Keratinocyte (primary cell): Measurements from ENCODE around the gene CFAP53. TPM values are rescaled to one million over a fixed set of nuclear protein-coding genes. Genes with fewer than 3 reads are reported as not detected.

ENCODE experiments used
- DNase-seq: peaks from one replicate; pipeline ENCODE4 v3.0.0-alpha.2; 2011; ENCODE audit warnings: low read depth, missing footprints, low spot score
- FAIRE-seq: peaks from 2 replicates; lab custom pipeline; 2011; peaks lifted over from hg19 to GRCh38; lab: Jason Lieb, UNC
- H2AFZ ChIP-seq: 2 replicates; pipeline ENCODE4 v1.6.0; 2012; ENCODE audit warnings: low read length, control low read depth, inconsistent platforms; ENCODE audit not compliant: control insufficient read depth
- H3K27ac ChIP-seq: 2 replicates; pipeline ENCODE4 v1.5.1; 2011; ENCODE audit warnings: low read length; ENCODE audit not compliant: control insufficient read depth, insufficient read depth
- H3K27me3 ChIP-seq: 3 replicates; pipeline ENCODE4 v1.6.0; 2011; ENCODE audit warnings: low read length; ENCODE audit not compliant: control insufficient read depth, insufficient read depth; ENCODE audit errors: extremely low read depth
- H3K36me3 ChIP-seq, 2 experiments: 2 replicates in 1 of 2; 3 replicates in 1 of 2; pipeline ENCODE4 v1.5.1; 2011; ENCODE audit warnings: low read length in 2 of 2, mild to moderate bottlenecking in 1 of 2; ENCODE audit not compliant: control insufficient read depth in 2 of 2, insufficient read depth in 2 of 2; ENCODE audit errors: extremely low read depth in 1 of 2
- H3K4me1 ChIP-seq: 3 replicates; pipeline ENCODE4 v1.5.1; 2011; ENCODE audit warnings: low read length; ENCODE audit not compliant: control insufficient read depth, insufficient read depth; ENCODE audit errors: extremely low read depth
- H3K4me2 ChIP-seq: 3 replicates; pipeline ENCODE4 v1.6.0; 2011; ENCODE audit warnings: low read depth, low read length; ENCODE audit not compliant: control insufficient read depth, insufficient read depth; ENCODE audit errors: extremely low read depth
- H3K4me3 ChIP-seq, 3 experiments: fragments of 200-600 bp in 1 of 3; sonication (generic) in 1 of 3; 2 replicates in 2 of 3; 3 replicates in 1 of 3; pipeline ENCODE4 v1.5.1; 2011 to 2016; ENCODE audit warnings: low read length in 3 of 3, mild to moderate bottlenecking in 3 of 3, control low read depth in 2 of 3, inconsistent platforms in 1 of 3, low read depth in 1 of 3, mixed read lengths in 1 of 3, mixed run types in 1 of 3, moderate library complexity in 1 of 3; ENCODE audit not compliant: control insufficient read depth in 2 of 3, insufficient read depth in 2 of 3; ENCODE audit errors: extremely low read depth in 1 of 3
- H3K79me2 ChIP-seq: 2 replicates; pipeline ENCODE4 v1.6.0; 2012; ENCODE audit warnings: low read length; ENCODE audit not compliant: control insufficient read depth, insufficient read depth
- H3K9ac ChIP-seq: 3 replicates; pipeline ENCODE4 v1.6.0; 2011; ENCODE audit warnings: low read length; ENCODE audit not compliant: control insufficient read depth, insufficient read depth; ENCODE audit errors: extremely low read depth
- H3K9me1 ChIP-seq: 3 replicates; pipeline ENCODE4 v1.6.0; 2011; ENCODE audit warnings: low read length; ENCODE audit not compliant: control insufficient read depth, insufficient read depth; ENCODE audit errors: extremely low read depth
- H3K9me3 ChIP-seq: 2 replicates; pipeline ENCODE4 v1.5.1; 2012; ENCODE audit warnings: low read depth, low read length; ENCODE audit not compliant: control insufficient read depth
- H4K20me1 ChIP-seq: 3 replicates; pipeline ENCODE4 v1.6.0; 2011; ENCODE audit warnings: low read length; ENCODE audit not compliant: control insufficient read depth, insufficient read depth; ENCODE audit errors: extremely low read depth
- CTCF ChIP-seq, 3 experiments: IDR thresholded peaks in 1 of 3; conservative IDR thresholded peaks in 1 of 3; optimal IDR thresholded peaks in 1 of 3; 2 replicates in 2 of 3; 3 replicates in 1 of 3; pipeline versions ENCODE3 to v1.5.1; 2011; ENCODE audit warnings: low read length in 3 of 3, mild to moderate bottlenecking in 3 of 3, moderate library complexity in 2 of 3, control low read depth in 1 of 3, inconsistent platforms in 1 of 3; ENCODE audit not compliant: insufficient read depth in 2 of 3; ENCODE audit errors: extremely low read depth in 1 of 3
- EZH2 ChIP-seq: IDR thresholded peaks from one replicate; pipeline ENCODE4 v1.6.1; 2012; ENCODE audit warnings: inconsistent platforms, mild to moderate bottlenecking, low read length, moderate library complexity
- dilution Hi-C: fragments of 300-500 bp; cut with MboI; formaldehyde crosslinking; loops from one replicate; pipeline ENCODE4 v1.7.0; 2020; ENCODE audit warnings: low sequenced_read_pairs; ENCODE audit not compliant: extremely low pct_ligation_motif_present
- polyA plus RNA-seq, 5 experiments: library from polyadenylated mRNA; depleted of rRNA in 3 of 5; stranded (reverse) in 3 of 5; stranded (forward) in 1 of 5; unstranded in 1 of 5; fragments of >200 nt; gene quantifications; 1 replicate in 1 of 5; 2 replicates in 3 of 5; 3 replicates in 1 of 5; pipeline versions ENCODE4 v1.2.1 to v1.2.3, GENCODE V29; 2011 to 2012; ENCODE audit warnings: missing spikeins in 2 of 5, low read depth in 1 of 5, low replicate concordance in 1 of 5

CFAP53 gene
- polyA plus RNA-seq, 1 donor (not counting 4 experiments of a cell fraction or from before 2014, with no cell fraction given): 0.59 TPM

- Histone ChIP-seq H2AFZ (no peak overlapping the region), H3K4me2 (no peak overlapping the region), H3K4me3 (no peak overlapping the region), H3K36me3 (no peaks in the 10 kb centered on the region), H3K27ac (no peak overlapping the region), H3K9me1 (no peaks in the 10 kb centered on the region), H4K20me1 (no peaks in the 10 kb centered on the region), H3K27me3 (peaks cover 18% of the 10 kb centered on the region), H3K9me3 (no peaks in the 10 kb centered on the region), H3K79me2 (no peaks in the 10 kb centered on the region), H3K4me1 (peaks cover 9% of the 10 kb centered on the region), H3K9ac (no peak overlapping the region)
- dilution Hi-C loops: no loop called here
- DNase-seq (no peak), FAIRE-seq (no peak)
- TF ChIP-seq EZH2 (no peak), CTCF (optimal IDR thresholded peaks at IDR 0.05 in 1 of 3, IDR thresholded peaks at IDR 0.05 in 1 of 3, conservative IDR thresholded peaks at IDR 0.05 in 1 of 3; ENCODE audit: extremely low read depth in 1 of 3, insufficient read depth in 2 of 3, low read length in 3 of 3) (no peak)
Measured at GRCh38 chr18:50188652-50189051, 77.6 kb downstream of the CFAP53 start.

- no peak for FAIRE-seq
- no peaks in the 10 kb centered on the region for H4K20me1 ChIP-seq
- no peaks in the 10 kb centered on the region for H3K36me3 ChIP-seq
- no peak overlapping the region for H3K27ac ChIP-seq
- H3K4me2 ChIP-seq: no peak overlapping the region
- TF ChIP-seq EZH2 (no peak), CTCF (optimal IDR thresholded peaks at IDR 0.05 in 1 of 3, IDR thresholded peaks at IDR 0.05 in 1 of 3, conservative IDR thresholded peaks at IDR 0.05 in 1 of 3; ENCODE audit: extremely low read depth in 1 of 3, insufficient read depth in 2 of 3, low read length in 3 of 3) (no peak)
- peaks cover 7% of the 10 kb centered on the region for H3K4me1 ChIP-seq
- H3K9ac ChIP-seq: no peak overlapping the region
- dilution Hi-C loops: no loop called here
- no peak overlapping the region for H2AFZ ChIP-seq
- no peak for DNase-seq
- peaks cover 8% of the 10 kb centered on the region for H3K27me3 ChIP-seq
- H3K4me3 ChIP-seq: no peak overlapping the region
- no peaks in the 10 kb centered on the region for H3K9me1 ChIP-seq
- no peaks in the 10 kb centered on the region for H3K79me2 ChIP-seq
- H3K9me3 ChIP-seq: no peaks in the 10 kb centered on the region
Measured at GRCh38 chr18:50187659-50188058, 78.6 kb downstream of the CFAP53 start.
